Measurements from ENCODE around the gene HAPLN3.

Gene HAPLN3

DNA sequence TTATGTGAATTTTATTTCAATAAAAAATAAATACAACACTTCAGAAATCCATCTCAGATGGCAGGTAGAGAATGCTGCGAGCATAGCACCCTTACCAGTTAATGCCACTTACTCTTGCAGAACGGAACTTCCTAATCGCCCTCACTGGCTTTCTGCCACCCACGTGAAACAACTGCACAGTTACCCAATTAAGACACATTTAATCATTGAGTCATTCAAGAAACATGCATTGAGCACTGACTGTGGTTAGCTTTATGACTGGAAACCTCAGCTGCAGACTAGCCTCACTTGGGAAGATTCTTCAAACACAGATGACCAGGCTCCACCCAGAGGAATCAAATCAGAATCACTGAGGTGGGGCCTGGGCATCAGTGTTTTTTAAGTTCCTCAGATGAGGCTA lies 23.4 kb upstream of the HAPLN3 start:
- Mint-ChIP-seq H3K36me3 (no peaks in the 10 kb centered on the region), H3K27ac (peak overlapping the region; percentile 36), H3K9me3 (no peaks in the 10 kb centered on the region), H3K4me3 (peak overlapping the region; percentile 4), H3K4me1 (peaks cover 30% of the 10 kb centered on the region)
- DNase-seq (ENCODE audit: low spot score in 2 of 2) (peak in 1 of 2 donors; percentile 76), ATAC-seq (peak; percentile 95)

DNA sequence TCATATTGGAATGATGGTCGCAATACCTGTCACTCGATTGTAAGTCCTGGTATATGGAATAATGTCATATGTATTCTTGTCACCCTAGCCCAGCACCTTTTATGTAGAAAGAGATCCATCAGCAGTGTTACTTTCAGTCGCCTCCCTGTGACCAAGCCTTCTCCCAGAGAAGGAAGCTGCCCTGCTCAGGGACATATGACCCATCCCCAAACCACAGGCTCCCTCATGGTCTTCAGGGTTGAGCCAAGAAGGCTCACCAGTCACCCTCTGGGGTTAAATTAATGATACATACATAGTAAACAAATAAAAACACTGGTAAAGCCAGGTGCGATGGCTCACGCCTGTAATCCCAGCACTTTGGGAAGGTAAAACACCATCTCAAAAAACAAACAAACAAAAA lies 22.4 kb upstream of the HAPLN3 start:
- DNase-seq (ENCODE audit: low spot score in 2 of 2) (no peak), ATAC-seq (no peak)
- H3K9me3 Mint-ChIP-seq, result no peaks in the 10 kb centered on the region
- H3K4me3 Mint-ChIP-seq, result no peak overlapping the region
- H3K27ac Mint-ChIP-seq, result no peak overlapping the region
- peaks cover 36% of the 10 kb centered on the region for H3K4me1 Mint-ChIP-seq
- H3K36me3 Mint-ChIP-seq, result no peaks in the 10 kb centered on the region

DNA sequence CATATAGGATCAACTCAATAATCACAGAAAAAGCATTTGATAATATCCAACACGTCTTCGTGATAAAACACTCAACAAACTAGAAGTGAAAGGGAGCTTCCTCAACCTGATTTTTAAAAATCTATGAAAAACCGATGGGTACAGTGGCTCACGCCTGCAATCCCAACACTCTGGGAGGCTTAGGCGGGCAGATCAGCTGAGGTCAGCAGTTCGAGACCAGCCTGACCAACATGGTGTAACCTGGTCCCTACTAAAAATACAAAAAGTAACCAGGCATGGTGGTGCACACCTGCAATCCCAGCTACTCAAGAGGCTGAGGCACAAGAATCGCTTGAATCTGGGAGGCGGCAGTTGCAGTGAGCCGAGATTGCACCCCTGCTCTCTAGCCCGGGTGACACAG lies 20.0 kb upstream of the HAPLN3 start:
- Mint-ChIP-seq H3K27ac (no peak overlapping the region), H3K4me1 (peaks cover 29% of the 10 kb centered on the region), H3K4me3 (no peak overlapping the region), H3K9me3 (no peaks in the 10 kb centered on the region), H3K36me3 (no peaks in the 10 kb centered on the region)
- no peak for ATAC-seq
- no peak for DNase-seq (ENCODE audit: low spot score in 2 of 2)

DNA sequence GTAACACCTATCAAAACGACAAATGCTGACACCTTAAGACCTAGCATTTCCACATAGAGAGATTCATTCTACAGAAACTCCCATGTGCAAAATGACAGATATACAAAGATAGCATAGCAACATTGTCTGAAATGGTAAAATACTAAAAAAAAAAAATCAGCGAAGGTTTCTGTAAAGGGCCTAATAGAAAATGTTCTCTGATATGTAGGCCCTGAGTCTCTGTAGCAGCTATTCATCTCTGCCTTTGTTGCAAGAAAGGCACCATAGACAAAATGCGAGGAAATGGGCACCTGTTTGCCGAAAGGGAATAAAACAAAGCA lies 18.5 kb upstream of the HAPLN3 start:
- H3K27ac Mint-ChIP-seq, result peak overlapping the region; percentile 75
- DNase-seq (ENCODE audit: low spot score in 2 of 2) (no peak), ATAC-seq (no peak)
- no peaks in the 10 kb centered on the region for H3K9me3 Mint-ChIP-seq
- peak overlapping the region; percentile 87 for H3K4me3 Mint-ChIP-seq
- no peaks in the 10 kb centered on the region for H3K36me3 Mint-ChIP-seq
- peaks cover 16% of the 10 kb centered on the region for H3K4me1 Mint-ChIP-seq

DNA sequence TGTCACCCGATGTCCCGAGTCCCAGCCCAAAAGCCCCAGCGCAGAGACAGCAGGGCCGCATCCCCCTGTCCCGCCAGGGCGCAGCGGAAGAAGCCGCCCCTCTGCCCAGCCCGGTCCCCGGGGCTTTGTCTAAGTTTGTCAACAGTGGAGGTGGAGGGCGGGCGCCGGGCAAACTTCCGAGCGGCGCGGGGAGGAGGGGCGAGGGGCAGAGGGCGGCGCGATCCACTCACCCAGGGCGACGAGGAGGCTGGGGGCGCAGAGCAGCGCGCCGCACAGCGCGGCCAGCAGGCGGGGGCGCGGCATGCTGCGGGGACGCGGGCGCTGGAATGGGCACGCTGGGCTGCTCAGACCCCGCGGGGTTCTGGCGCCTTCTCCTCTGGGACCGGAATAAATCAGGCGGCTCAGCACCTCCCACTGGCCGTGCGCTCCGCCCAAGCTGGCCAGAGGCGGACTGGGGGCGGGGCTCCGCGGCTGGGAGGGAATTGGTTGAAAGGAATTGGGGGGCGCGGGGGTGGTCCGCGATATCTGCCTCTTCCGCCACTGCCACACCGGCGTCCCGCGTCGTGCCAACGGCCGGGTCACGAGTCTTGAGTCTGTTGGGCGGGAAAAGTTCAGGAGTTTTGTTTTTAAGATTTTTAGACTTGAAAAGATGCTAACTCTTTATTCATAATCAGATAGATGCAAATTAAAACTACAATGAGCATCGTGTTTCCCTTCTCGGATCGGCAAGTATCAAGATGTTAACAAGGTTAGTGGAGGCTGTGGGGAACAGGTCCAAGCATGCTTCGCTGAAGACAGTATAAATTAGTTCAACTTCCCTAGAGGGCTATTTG lies 17.9 kb upstream of the HAPLN3 start, which contains the start of gene MFGE8:
Gene MFGE8, minus strand, starts transcription at position 363 of the 833 bp plus-strand sequence. Its CDS starts 60 bp downstream, at position 303.
- peak; percentile 53 to 85 for DNase-seq (ENCODE audit: low spot score in 2 of 2)
- Mint-ChIP-seq H3K9me3 (no peaks in the 10 kb centered on the region), H3K36me3 (no peaks in the 10 kb centered on the region), H3K27ac (peak within 1 kb of the TSS; percentile 75), H3K4me3 (peak within 1 kb of the TSS; percentile 87), H3K4me1 (peaks cover 12% of the 10 kb centered on the region)
- peak; percentile 92 for ATAC-seq

DNA sequence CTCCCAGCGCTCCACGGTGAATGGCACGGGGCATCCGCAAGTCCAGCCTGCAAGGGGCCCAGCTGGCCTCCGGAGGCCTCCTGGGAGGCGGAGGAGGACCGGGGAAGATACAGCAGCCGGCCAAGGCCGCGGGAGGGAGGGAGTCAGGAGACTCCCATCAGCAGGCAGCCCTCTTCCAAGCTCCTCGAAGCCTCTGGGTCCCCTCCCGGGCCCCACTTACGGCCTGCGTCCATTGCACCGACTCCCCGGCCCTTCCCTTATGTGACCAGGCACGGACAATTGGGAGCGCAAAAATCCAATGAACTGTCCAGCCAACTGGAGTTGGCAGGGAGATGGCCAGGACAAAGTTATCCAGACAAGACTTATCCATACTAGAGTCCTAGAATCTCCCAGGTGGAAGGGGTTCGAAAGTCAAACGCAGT lies 17.2 kb upstream of the HAPLN3 start:
- no peaks in the 10 kb centered on the region for H3K9me3 Mint-ChIP-seq
- peak overlapping the region; percentile 87 for H3K4me3 Mint-ChIP-seq
- DNase-seq (ENCODE audit: low spot score in 2 of 2) (no peak), ATAC-seq (no peak)
- H3K27ac Mint-ChIP-seq, result peak overlapping the region; percentile 50
- H3K4me1 Mint-ChIP-seq, result peaks cover 12% of the 10 kb centered on the region
- no peaks in the 10 kb centered on the region for H3K36me3 Mint-ChIP-seq

DNA sequence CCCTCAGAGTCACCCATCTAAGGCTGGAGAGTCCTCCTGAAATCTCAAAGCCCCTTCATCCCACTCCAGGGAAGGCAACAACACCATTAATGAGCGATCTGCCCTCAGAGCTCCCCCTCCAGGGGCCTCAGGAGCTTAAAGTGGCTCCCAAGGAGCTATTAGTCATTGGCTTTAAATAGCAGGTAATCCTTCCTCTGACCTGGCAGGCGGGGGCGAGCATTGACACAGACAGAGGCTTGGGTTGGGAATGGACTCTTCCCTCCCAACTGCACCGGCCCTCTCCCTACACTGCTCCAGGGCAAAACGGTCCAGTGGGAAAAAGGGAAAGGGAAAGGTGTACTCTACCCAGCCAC lies 16.4 kb upstream of the HAPLN3 start:
- no peaks in the 10 kb centered on the region for H3K9me3 Mint-ChIP-seq
- peak overlapping the region; percentile 87 for H3K4me3 Mint-ChIP-seq
- no peak overlapping the region for H3K27ac Mint-ChIP-seq
- no peaks in the 10 kb centered on the region for H3K36me3 Mint-ChIP-seq
- peaks cover 12% of the 10 kb centered on the region for H3K4me1 Mint-ChIP-seq
- DNase-seq (ENCODE audit: low spot score in 2 of 2) (no peak), ATAC-seq (no peak)

DNA sequence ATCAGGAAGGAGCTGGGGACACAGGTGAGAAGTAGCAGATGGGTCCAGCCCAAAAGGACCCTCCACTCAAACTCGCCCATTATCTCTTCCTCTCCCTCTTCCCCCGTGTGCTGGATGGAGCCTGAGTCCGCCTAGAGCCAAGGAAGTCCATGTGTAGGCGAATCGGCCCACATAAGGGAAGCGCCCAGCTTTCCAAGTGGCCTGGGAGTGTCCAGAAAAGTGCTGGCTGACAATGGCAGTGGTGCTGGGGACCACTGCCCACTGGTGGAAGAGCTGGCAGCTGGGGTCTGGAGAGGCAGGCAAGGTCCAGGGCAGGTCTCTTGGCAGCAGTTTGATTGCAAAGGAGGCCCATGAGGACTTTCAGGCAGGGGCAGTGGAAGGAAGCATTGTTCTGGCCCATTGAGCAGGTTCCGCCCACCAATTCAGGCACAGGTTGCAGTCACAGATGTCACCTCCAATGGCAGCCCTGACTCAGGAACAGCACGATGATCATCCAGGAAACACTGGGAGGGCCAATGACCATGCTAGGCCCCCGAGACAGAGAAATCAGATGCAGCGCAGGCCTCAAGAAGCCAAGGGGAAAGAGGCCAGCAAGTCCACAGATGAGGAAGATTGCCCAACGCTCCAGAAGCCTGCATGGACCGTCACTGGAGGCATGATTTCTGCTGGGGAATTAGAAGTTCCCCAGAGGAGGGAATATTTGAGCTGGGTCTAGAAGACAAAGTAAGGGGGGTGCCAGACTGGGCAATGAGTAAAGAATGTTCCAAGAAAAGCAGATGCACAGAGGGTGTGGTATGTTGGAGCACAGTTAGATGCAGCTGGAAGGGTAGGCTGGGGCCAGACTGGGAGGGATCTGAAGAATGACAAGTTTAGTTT lies 14.8 kb upstream of the HAPLN3 start:
- no peaks in the 10 kb centered on the region for H3K9me3 Mint-ChIP-seq
- H3K27ac Mint-ChIP-seq, result no peak overlapping the region
- no peak for ATAC-seq
- H3K36me3 Mint-ChIP-seq, result no peaks in the 10 kb centered on the region
- DNase-seq (ENCODE audit: low spot score in 2 of 2), result no peak
- peaks cover 13% of the 10 kb centered on the region for H3K4me1 Mint-ChIP-seq
- no peak overlapping the region for H3K4me3 Mint-ChIP-seq

DNA sequence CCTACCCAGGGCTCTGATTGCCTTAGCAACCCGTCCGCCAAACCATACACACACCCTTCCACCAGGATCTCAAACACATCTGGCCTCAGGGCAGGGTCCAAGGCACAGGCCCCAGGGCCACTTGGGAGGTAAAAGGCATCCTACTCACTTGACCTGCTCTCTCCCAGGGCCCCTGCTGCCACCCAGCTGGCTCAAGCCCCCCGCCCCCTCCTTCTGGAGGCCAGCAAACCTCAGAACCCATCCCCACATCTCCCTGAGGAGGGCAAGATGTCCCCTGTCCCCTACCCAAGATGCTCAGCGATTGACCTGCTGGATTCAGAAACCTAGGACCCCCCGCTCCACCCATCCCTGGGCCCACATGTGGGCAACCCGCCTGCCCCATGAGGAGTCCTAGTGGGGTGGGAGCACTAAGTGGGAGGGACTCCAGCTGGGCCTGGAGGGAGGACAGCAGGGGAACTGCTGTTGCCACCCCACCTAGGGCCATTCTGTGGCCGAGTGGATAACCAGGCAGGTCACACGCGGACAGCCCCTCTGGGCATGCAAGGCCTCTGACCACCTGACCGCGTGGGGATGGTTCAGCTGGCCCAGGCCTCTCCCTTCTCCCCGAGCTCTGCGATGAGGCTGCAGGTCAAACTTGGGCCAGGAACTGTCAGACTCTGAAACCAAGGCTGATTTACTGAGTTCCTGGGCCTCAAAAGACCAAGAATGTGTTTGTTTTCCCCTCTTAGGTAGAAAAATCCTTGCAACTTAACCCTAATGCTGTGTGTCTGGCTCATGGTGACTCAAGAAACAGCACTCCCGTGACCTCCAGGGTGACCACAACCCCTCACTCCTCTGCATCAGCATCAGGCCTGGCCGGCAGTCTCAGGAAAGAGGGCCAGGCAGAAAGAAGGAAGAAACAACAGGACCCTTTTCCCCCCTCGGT lies 13.6 kb upstream of the HAPLN3 start:
- peaks cover 25% of the 10 kb centered on the region for H3K4me1 Mint-ChIP-seq

DNA sequence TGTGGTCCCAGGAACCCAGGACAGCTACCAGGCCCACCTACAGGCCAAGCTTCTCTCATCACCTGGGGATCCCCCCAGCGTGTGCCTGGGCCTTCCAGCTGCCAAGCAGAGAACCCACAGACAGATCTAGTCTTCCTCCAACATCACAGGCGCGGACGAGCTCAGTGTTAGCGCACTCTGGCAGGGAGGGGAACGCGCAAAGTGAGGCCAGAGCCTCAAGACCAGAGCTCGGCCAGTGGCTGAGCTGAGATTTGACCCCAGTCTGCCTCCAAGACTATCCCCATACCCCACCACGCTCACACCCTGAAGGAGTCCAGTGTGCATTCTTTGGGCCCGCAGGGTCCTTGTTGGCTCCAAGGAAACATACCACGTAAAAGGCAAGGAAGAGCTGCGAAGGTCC lies 12.8 kb upstream of the HAPLN3 start:
- peaks cover 23% of the 10 kb centered on the region for H3K4me1 Mint-ChIP-seq
- no peak for DNase-seq (ENCODE audit: low spot score in 2 of 2)
- no peaks in the 10 kb centered on the region for H3K9me3 Mint-ChIP-seq
- H3K36me3 Mint-ChIP-seq, result no peaks in the 10 kb centered on the region
- no peak for ATAC-seq
- no peak overlapping the region for H3K4me3 Mint-ChIP-seq
- peak overlapping the region; percentile 46 for H3K27ac Mint-ChIP-seq

More for the DNA sequence above, 13.6 kb upstream of the HAPLN3 start:
- H3K36me3 Mint-ChIP-seq, result no peaks in the 10 kb centered on the region
- H3K4me3 Mint-ChIP-seq, result no peak overlapping the region
- no peak overlapping the region for H3K27ac Mint-ChIP-seq
- H3K9me3 Mint-ChIP-seq, result no peaks in the 10 kb centered on the region
- ATAC-seq (no peak), DNase-seq (ENCODE audit: low spot score in 2 of 2) (no peak)

DNA sequence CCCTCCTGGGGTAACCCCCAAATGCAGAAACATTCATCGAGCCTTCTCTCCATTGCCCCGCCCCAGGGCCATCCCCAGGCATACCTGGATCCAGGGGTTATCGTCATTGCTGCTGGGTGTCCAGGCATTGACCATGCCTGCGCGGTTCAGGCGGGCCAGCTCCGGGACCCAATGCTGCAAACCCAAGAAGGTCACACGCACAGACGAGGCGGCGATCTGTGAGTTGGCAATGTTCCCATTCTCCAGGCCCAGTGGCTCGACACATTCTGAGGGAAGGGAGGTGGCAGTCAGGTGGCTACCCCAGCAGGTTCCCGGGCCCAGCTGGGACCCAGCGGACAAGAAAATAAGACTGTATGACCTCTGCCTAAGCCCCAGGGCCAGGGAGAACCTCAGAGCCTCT lies 11.8 kb upstream of the HAPLN3 start:
- Mint-ChIP-seq H3K9me3 (no peaks in the 10 kb centered on the region), H3K4me3 (no peak overlapping the region), H3K27ac (no peak overlapping the region), H3K36me3 (peaks cover 2% of the 10 kb centered on the region), H3K4me1 (peaks cover 23% of the 10 kb centered on the region)
- DNase-seq (ENCODE audit: low spot score in 2 of 2) (no peak), ATAC-seq (no peak)

DNA sequence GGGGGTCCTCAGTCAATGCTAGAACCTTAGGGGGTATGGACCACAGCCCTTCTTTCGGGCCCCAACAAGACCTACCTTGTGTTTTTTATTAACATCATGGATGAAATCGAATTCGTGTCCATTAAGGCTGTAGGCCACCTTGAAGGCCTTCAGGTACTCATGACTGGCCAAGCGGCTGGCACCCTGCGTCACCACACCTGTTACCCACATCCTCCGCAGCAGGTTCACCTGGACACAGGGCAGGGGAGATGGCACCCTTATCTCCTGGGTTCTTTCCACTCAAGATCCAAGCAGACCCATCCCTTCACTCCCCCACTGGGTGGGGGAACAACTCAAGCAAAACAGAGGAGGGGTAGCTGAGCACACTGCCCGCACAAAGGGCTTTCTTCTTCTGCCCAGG lies 11.2 kb upstream of the HAPLN3 start:
- Mint-ChIP-seq H3K36me3 (peaks cover 7% of the 10 kb centered on the region), H3K4me1 (peaks cover 23% of the 10 kb centered on the region), H3K9me3 (no peaks in the 10 kb centered on the region), H3K4me3 (no peak overlapping the region), H3K27ac (no peak overlapping the region)
- ATAC-seq (no peak), DNase-seq (ENCODE audit: low spot score in 2 of 2) (no peak)

DNA sequence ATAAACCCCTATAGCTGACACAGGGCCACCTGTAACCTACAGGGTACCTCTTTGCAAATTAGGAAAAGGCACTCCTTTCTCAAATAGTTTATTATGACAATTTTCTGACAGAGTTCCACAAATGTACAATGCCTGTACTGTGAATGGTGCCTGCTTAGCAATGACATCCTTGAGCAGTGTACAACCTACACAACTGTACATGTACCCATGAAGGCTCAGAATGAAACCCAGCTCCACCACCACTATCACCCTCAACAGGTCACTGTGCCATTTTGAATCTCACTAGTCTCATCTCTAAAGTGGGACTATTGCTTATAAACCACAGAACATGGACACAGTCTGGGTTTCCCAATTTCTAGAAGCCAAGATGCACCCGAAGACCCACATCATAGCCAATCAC lies 10.8 kb upstream of the HAPLN3 start:
- Mint-ChIP-seq H3K9me3 (no peaks in the 10 kb centered on the region), H3K4me3 (no peak overlapping the region), H3K4me1 (peaks cover 23% of the 10 kb centered on the region), H3K36me3 (peaks cover 7% of the 10 kb centered on the region), H3K27ac (peak overlapping the region; percentile 45)
- ATAC-seq (no peak), DNase-seq (ENCODE audit: low spot score in 2 of 2) (no peak)

DNA sequence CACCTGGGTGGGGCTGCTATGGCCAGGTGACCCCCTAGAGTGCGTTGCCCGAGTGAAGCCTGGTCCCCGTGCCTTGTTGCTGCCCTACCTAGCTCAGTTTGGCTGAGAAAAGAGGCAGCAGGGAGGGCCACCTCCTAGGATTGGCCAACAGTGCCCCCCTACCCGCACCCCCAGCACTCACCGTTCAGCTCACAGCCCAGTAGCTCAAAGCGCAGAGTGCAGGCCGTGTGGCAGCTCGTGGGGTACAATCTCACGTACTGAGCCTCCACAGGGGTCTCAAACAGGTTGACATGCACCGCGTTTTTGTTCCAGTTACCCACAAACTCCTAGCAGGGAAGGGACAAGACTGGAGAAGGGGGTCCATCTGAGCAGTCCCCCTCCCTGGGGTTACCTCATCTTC lies 10.2 kb upstream of the HAPLN3 start:
- no peak for DNase-seq (ENCODE audit: low spot score in 2 of 2)
- peak overlapping the region; percentile 45 for H3K27ac Mint-ChIP-seq
- no peak overlapping the region for H3K4me3 Mint-ChIP-seq
- H3K36me3 Mint-ChIP-seq, result peaks cover 7% of the 10 kb centered on the region
- no peaks in the 10 kb centered on the region for H3K9me3 Mint-ChIP-seq
- no peak for ATAC-seq
- peaks cover 17% of the 10 kb centered on the region for H3K4me1 Mint-ChIP-seq
